GM21619 (cell line): ENCODE results near the gene MFSD1.

Experiments
- ATAC-seq: cut with Tn5 transposase; IDR thresholded peaks from one replicate; pipeline ENCODE4 v1.9.1; 2021; ENCODE audit not compliant: unreplicated experiment

Gene MFSD1

DNA sequence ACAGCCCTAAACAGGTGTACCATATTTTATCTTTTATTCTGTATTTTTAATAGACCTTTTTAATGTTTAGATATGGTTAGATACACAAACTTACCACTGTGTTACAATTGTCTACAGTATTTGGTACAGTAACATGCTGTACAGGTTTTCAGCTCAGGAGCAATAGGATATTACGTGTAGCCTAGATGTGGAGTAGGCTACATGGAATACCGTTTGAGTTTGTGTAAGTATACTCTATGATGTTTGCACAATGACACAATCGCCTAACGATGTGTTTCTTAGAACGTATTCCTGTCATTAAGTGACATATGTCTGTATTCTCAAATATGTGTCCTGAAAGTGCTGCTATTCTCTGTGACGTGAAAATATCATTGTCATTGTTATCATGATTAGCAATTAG lies 62.6 kb downstream of the MFSD1 start:
- no peak for ATAC-seq

DNA sequence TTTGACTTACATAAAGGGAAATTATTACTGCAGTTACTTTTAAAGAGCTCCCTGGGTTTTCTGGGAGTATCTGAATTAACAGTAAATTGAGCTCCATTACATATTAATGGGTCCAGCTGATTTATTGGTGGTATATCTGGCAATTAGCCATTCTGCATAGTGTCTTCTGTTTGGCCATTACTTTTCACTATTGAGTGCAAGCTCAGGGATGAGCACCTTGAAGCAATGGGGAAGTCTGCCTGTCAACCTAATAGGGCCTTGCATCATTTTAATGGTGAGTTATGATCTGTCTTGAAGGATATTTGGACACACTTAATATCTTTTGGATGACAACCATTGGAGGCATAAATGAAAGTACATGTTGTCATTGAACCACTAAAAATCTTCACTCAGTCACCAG lies 73.8 kb downstream of the MFSD1 start:
- ATAC-seq, result no peak
